ENCODE data around the gene SEMA3E. TPM values are rescaled to one million over a fixed set of nuclear protein-coding genes. Genes with fewer than 3 reads are reported as not detected.

SEMA3E gene
- total and polyA plus RNA-seq, 9 of the 15 experiments (the other 6 are each of a cell fraction or from before 2014, with no cell fraction given), result 0.01 to 1.4 (median 0.14) TPM; not detected in 2

DNA sequence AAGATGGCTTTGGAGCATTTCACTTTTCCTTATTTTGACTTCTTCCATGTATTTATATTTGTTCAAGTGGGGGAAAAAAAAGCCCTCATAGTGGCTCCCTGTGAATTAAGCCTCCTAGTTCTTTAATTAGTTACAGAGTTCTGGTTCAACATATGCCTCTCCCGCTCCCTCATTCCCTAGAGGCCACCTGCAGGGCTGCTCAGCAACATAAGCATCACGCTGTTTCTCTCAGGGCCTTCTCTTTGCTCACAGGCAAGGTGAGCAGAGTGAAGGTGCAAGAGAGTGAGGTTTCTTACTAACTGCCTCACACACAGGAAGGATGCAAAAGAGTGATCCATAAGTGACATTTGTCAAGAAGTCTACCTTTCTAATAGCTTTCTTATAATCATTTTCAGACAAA lies 196.7 kb downstream of the SEMA3E start:
- H3K4me3 ChIP-seq, result no peak overlapping the region
- no peaks in the 10 kb centered on the region for H3K4me1 ChIP-seq (replicated peaks in 1 of 2; ENCODE audit: control insufficient read depth in 2 of 2, insufficient read depth in 2 of 2, low read length in 2 of 2)
- ATAC-seq (no peak), DNase-seq (ENCODE audit: extremely low read depth in 1 of 4, low spot score in 3 of 4) (no peak), FAIRE-seq (no peak)
- H3K4me2 ChIP-seq (ENCODE audit: insufficient read depth, low read length), result no peak overlapping the region
- no peak overlapping the region for H3K9ac ChIP-seq (ENCODE audit: insufficient read depth in 1 of 2, low read depth in 2 of 2, low read length in 2 of 2)
- intact Hi-C loops (cut with micrococcal nuclease), result no loop called here
- no TSS peak for BruUV-seq (replicated peaks)
- H2AFZ ChIP-seq (ENCODE audit: low read depth, low read length), result no peak overlapping the region
- CTCF ChIA-PET (ENCODE audit: low intra/inter-chr PET ratio), result no interaction called here
- H3K9me1 ChIP-seq (ENCODE audit: control insufficient read depth, insufficient read depth, low read length), result no peaks in the 10 kb centered on the region
- no peak overlapping the region for H3K27ac ChIP-seq (ENCODE audit: extremely low read depth, low read depth, low read length)
- POLR2A ChIA-PET, result no interaction called here
- no peaks in the 10 kb centered on the region for H4K20me1 ChIP-seq (replicated peaks; ENCODE audit: control insufficient read depth, insufficient read depth, low read length)
- H3K79me2 ChIP-seq (ENCODE audit: control insufficient read depth, insufficient read depth, low read length), result no peaks in the 10 kb centered on the region
- no peaks in the 10 kb centered on the region for H3K9me3 ChIP-seq (replicated peaks; ENCODE audit: control insufficient read depth, insufficient read depth, low read depth, low read length)
- no peaks in the 10 kb centered on the region for H3K27me3 ChIP-seq (ENCODE audit: control insufficient read depth in 2 of 2, insufficient read depth in 2 of 2, low read length in 2 of 2)
- in situ Hi-C loops (cut with MboI), result no loop called here
- no peaks in the 10 kb centered on the region for H3K36me3 ChIP-seq (ENCODE audit: control insufficient read depth, insufficient read depth, low read length)
- WGBS (ENCODE audit: insufficient coverage, low coverage, missing lambda C conversion rate), result 7% methylated on average over 2 of the region's 2 CpGs
- TF ChIP-seq, protein P1, sequence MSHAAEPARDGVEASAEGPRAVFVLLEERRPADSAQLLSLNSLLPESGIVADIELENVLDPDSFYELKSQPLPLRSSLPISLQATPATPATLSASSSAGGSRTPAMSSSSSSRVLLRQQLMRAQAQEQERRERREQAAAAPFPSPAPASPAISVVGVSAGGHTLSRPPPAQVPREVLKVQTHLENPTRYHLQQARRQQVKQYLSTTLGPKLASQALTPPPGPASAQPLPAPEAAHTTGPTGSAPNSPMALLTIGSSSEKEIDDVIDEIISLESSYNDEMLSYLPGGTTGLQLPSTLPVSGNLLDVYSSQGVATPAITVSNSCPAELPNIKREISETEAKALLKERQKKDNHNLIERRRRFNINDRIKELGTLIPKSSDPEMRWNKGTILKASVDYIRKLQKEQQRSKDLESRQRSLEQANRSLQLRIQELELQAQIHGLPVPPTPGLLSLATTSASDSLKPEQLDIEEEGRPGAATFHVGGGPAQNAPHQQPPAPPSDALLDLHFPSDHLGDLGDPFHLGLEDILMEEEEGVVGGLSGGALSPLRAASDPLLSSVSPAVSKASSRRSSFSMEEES (CRISPR knock-in tag; IDR thresholded peaks at IDR 0.05), result no peak
- TF ChIP-seq, protein P2, sequence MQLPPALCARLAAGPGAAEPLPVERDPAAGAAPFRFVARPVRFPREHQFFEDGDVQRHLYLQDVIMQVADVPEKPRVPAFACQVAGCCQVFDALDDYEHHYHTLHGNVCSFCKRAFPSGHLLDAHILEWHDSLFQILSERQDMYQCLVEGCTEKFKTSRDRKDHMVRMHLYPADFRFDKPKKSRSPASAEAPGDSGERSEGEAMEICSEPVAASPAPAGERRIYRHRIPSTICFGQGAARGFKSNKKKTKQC (CRISPR knock-in tag; IDR thresholded peaks at IDR 0.05), result no peak
- TF ChIP-seq BRD9 (IDR thresholded peaks at IDR 0.05; ENCODE audit: low read depth, partially characterized antibody), result no peak
- TF ChIP-seq BDP1 (IDR thresholded peaks at IDR 0.05; ENCODE audit: insufficient read depth, insufficient read length), result no peak
- TF ChIP-seq, protein P3, sequence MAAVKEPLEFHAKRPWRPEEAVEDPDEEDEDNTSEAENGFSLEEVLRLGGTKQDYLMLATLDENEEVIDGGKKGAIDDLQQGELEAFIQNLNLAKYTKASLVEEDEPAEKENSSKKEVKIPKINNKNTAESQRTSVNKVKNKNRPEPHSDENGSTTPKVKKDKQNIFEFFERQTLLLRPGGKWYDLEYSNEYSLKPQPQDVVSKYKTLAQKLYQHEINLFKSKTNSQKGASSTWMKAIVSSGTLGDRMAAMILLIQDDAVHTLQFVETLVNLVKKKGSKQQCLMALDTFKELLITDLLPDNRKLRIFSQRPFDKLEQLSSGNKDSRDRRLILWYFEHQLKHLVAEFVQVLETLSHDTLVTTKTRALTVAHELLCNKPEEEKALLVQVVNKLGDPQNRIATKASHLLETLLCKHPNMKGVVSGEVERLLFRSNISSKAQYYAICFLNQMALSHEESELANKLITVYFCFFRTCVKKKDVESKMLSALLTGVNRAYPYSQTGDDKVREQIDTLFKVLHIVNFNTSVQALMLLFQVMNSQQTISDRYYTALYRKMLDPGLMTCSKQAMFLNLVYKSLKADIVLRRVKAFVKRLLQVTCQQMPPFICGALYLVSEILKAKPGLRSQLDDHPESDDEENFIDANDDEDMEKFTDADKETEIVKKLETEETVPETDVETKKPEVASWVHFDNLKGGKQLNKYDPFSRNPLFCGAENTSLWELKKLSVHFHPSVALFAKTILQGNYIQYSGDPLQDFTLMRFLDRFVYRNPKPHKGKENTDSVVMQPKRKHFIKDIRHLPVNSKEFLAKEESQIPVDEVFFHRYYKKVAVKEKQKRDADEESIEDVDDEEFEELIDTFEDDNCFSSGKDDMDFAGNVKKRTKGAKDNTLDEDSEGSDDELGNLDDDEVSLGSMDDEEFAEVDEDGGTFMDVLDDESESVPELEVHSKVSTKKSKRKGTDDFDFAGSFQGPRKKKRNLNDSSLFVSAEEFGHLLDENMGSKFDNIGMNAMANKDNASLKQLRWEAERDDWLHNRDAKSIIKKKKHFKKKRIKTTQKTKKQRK (IDR thresholded peaks at IDR 0.05; ENCODE audit: borderline replicate concordance, low read depth, low read length), result no peak
- TF ChIP-seq SRF (CRISPR knock-in tag; IDR thresholded peaks at IDR 0.05), result no peak
- no peak for TF ChIP-seq E2F6 (IDR thresholded peaks at IDR 0.05; ENCODE audit: borderline replicate concordance in 1 of 2, extremely low read depth in 1 of 2, insufficient read depth in 1 of 2, insufficient read length in 1 of 2, low read depth in 1 of 2, low read length in 1 of 2, poor library complexity in 1 of 2, severe bottlenecking in 1 of 2)
- TF ChIP-seq FOXA3 (CRISPR knock-in tag; conservative IDR thresholded peaks at IDR 0.05 in 1 of 2, IDR thresholded peaks at IDR 0.05 in 1 of 2), result no peak
- no peak for TF ChIP-seq TBP (optimal IDR thresholded peaks at IDR 0.05; ENCODE audit: low read depth, low read length)
- no peak for TF ChIP-seq MLX (CRISPR knock-in tag; conservative IDR thresholded peaks at IDR 0.05)
- TF ChIP-seq ZNF384 (IDR thresholded peaks at IDR 0.05; ENCODE audit: low read depth, low read length), result no peak
- TF ChIP-seq, protein P4, sequence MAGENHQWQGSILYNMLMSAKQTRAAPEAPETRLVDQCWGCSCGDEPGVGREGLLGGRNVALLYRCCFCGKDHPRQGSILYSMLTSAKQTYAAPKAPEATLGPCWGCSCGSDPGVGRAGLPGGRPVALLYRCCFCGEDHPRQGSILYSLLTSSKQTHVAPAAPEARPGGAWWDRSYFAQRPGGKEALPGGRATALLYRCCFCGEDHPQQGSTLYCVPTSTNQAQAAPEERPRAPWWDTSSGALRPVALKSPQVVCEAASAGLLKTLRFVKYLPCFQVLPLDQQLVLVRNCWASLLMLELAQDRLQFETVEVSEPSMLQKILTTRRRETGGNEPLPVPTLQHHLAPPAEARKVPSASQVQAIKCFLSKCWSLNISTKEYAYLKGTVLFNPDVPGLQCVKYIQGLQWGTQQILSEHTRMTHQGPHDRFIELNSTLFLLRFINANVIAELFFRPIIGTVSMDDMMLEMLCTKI (IDR thresholded peaks at IDR 0.05; ENCODE audit: partially characterized antibody), result no peak
